Activated CD4-positive, alpha-beta T cell treated with anti-CD3 and anti-CD28 coated beads, Interleukin-2, amount 10 ng/mL, durations not matched to agents 7 days and 5 days (primary cell): ENCODE data around the gene MEIS3. TPM values are rescaled to one million over a fixed set of nuclear protein-coding genes. Genes with fewer than 3 reads are reported as not detected.
"Not testable (repeated sequence)": the region's sequence is repeated elsewhere in the genome, so short reads cannot be mapped to it uniquely, and the experiment has no call there.

ENCODE experiments used
- CTCF ChIA-PET: fragments of 350-600 bp; sonication (Branson Sonifier 250); formaldehyde crosslinking; loops from one replicate; lab custom pipeline; 2021; ENCODE audit warnings: antibody characterized with exemption; lab: Charles Lee
- POLR2A ChIA-PET: fragments of 350-600 bp; sonication (Branson Sonifier 250); formaldehyde crosslinking; loops from one replicate; lab custom pipeline; 2021; ENCODE audit warnings: antibody characterized with exemption; lab: Charles Lee
- DNase-seq: peaks from one replicate; pipeline ENCODE4 v3.0.0-alpha.2; 2020
- H3K27ac Mint-ChIP-seq: one replicate; pipeline ENCODE4 v1.8.0; 2021; ENCODE audit warnings: mild to moderate bottlenecking, moderate library complexity, mixed read lengths
- H3K27me3 Mint-ChIP-seq: one replicate; pipeline ENCODE4 v1.8.0; 2021; ENCODE audit warnings: mixed read lengths
- H3K36me3 Mint-ChIP-seq: one replicate; pipeline ENCODE4 v1.8.0; 2021; ENCODE audit warnings: low read depth, mixed read lengths
- H3K4me1 Mint-ChIP-seq: one replicate; pipeline ENCODE4 v1.8.0; 2021; ENCODE audit warnings: mixed read lengths
- H3K4me3 Mint-ChIP-seq: one replicate; pipeline ENCODE4 v1.8.0; 2021; ENCODE audit warnings: mild to moderate bottlenecking, moderate library complexity, mixed read lengths
- H3K9me3 Mint-ChIP-seq: one replicate; pipeline ENCODE4 v1.8.0; 2021; ENCODE audit warnings: mixed read lengths
- total RNA-seq, 2 experiments: library from RNA; stranded (reverse); gene quantifications; one replicate each; pipeline ENCODE4 v1.2.3, GENCODE V29; 2021

Gene MEIS3
- total RNA-seq, 2 experiments from 2014 or later = not detected

DNA sequence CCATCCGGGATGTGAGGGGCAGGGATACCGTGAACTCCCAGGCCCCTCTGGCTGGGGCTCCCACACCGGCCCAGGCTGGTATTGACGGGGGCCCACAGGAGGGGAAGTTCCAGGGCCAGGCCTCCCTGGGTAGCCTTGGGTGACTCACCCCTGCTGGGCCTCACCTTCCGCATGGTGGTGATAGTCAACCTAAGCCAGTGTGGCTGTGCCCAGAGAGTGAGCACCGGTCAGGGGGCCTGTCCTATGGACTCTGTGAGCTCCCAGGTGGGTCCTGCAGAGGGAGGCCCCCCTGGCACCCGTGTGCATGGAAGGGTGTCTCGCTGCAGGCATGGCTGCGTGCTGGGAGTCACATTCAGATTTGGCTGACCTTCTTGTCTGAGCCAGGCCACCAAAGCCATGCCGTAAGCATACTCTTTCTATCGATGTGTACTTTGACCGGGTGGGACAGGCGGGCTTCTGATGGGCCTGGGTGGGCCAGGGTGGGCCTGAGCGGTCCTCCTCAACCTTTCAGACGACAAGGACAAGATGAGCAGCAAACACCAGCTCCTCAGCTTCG is 42.7 kb downstream of the MEIS3 start:
- H3K27me3 Mint-ChIP-seq = no peaks in the 10 kb centered on the region
- H3K27ac Mint-ChIP-seq = no peak overlapping the region
- no peaks in the 10 kb centered on the region for H3K9me3 Mint-ChIP-seq
- peaks cover 8% of the 10 kb centered on the region for H3K4me1 Mint-ChIP-seq
- CTCF ChIA-PET = interaction anchor here (2.1 kb wide), 1 partner anchor 92 kb away, joined by 4 read pairs; no protein-coding TSS in a partner anchor
- POLR2A ChIA-PET = no interaction called here
- DNase-seq = no peak
- H3K36me3 Mint-ChIP-seq = peaks cover 11% of the 10 kb centered on the region
- no peak overlapping the region for H3K4me3 Mint-ChIP-seq

DNA sequence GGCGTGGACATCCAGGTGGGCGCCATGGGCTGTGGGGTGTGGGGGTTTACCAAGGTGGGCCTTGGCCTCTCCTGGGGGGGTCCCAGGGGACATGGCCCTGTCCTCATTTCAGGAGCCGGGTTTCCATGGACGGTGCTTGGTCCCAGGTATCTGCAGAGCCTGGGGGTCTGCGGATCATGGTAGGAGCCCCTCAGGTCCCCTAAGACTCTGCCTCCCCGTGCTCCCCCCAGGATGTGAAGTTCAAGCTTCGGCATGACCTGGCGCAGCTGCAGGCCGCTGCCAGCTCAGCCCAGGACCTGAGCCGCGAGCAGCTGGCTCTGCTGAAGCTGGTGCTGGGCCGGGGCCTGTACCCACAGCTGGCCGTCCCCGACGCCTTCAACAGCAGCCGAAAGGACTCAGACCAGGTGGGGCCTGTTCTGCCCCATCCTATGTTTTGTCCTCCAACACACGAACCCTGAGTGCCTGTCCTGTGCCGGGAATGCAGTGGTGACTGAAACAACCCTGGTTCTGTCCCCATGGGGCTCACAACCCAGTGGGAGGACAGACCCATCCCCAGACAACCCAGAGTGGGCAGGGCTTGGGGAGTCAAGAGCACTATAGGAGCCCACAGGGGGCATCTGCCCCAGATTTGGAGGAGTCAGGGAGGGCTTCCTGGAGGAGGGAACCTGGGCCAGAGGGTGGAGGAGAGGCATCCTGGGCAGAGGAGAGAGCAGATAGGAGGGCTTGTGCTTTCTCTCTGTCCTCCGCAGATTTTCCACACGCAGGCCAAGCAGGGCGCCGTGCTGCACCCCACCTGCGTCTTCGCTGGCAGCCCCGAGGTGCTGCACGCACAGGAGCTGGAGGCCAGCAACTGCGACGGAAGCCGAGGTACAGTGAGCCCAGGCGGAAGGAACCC is 43.4 kb downstream of the MEIS3 start:
- no peak overlapping the region for H3K4me3 Mint-ChIP-seq
- ChIA-PET CTCF (interaction anchor here (2.1 kb wide), 1 partner anchor 91 kb away, joined by 4 read pairs; no protein-coding TSS in a partner anchor), POLR2A (no interaction called here)
- H3K9me3 Mint-ChIP-seq = no peaks in the 10 kb centered on the region
- H3K4me1 Mint-ChIP-seq = peaks cover 4% of the 10 kb centered on the region
- H3K27me3 Mint-ChIP-seq = no peaks in the 10 kb centered on the region
- no peak overlapping the region for H3K27ac Mint-ChIP-seq
- DNase-seq = no peak
- H3K36me3 Mint-ChIP-seq = peaks cover 6% of the 10 kb centered on the region

DNA sequence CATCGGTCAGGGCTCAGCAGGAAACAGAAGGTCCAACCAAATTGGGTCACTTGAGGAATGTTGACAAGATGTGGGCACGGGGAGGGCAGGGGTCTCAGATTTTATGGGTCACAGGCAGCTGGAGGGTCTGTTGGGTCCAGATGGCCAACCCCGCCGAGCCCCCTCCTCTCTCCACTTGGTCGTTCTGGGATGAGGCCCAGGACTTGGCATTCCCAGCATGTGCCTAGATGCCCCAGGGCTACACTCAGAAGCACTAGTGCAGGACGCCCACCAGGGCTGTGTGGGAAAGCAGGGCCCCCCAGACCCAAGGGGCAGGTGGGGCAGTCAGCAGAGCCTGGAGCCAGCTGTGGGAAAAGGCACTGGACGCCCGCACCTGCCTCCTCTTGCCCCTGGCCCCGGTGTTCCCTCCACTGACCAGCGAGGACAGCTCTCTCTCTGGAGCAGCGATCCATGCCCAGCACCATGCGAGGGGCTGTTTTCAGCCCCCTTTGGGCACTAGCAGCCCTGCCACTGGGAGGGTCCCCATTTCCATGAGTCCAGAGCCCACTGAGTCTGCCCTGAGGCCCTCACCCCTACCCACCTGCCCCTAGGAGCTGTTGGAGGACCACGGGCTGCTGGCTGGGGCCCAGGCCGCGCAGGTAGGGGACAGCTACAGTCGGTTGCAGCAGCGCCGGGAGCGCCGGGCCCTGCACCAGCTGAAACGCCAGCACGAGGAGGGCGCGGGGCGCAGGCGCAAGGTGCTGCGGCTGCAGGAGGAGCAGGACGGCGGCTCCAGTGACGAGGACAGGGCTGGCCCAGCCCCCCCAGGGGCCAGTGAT is 44.2 kb downstream of the MEIS3 start:
- no peak overlapping the region for H3K27ac Mint-ChIP-seq
- POLR2A ChIA-PET = no interaction called here
- H3K36me3 Mint-ChIP-seq = peaks cover 6% of the 10 kb centered on the region
- no peak overlapping the region for H3K4me3 Mint-ChIP-seq
- DNase-seq = no peak
- H3K9me3 Mint-ChIP-seq = no peaks in the 10 kb centered on the region
- no peaks in the 10 kb centered on the region for H3K27me3 Mint-ChIP-seq
- H3K4me1 Mint-ChIP-seq = no peaks in the 10 kb centered on the region
- CTCF ChIA-PET = interaction anchor here (2.1 kb wide), 1 partner anchor 90 kb away, joined by 4 read pairs; no protein-coding TSS in a partner anchor

DNA sequence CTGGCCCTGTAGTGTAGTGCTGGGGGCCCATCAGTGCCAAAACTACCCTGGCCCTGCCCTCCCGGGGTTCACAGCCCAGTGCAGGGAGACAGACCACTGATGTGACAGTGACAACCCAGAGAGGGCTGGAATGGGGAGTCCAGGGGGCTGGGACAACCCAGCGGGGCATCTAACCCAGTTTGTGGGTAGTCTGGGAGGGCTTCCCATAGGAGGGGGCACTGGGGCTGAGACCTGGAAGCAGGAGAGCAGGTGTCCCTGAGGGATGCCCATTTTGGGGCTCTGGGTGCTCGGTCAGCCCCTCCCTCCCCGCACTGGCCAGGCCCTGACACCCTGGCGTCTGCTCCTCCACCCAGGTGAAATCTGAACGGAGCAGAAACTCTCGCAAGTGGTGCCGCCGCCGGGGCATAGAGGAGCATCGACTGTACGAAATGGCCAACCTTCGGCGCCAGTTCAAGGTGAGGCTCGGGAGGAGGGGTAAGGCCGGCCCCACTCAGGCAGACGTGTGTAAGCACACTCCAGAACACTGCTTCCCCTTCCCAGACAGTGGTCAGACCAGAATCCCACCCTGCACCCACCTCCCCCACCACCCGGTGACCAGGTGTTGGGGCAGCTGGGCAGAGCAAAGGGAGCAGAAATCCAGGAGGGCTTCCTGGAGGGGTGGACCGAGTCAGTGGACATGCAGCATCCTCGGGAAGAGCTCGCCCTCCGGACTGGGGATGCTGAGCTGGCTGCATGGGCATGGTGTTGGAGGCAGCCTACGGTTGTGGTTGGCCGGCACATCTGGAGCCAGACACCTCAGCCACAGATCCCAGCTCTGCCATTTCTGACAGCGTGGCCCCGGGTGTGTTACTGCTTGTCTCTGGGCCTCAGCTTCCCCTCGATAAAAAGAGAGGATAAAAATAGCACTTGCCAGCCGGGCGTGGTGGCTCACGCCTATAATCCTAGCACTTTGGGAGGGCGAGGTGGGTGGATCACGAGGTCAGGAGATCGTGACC is 45.8 kb downstream of the MEIS3 start:
- no peaks in the 10 kb centered on the region for H3K4me1 Mint-ChIP-seq
- H3K4me3 Mint-ChIP-seq = no peak overlapping the region
- H3K27me3 Mint-ChIP-seq = no peaks in the 10 kb centered on the region
- no peaks in the 10 kb centered on the region for H3K9me3 Mint-ChIP-seq
- CTCF ChIA-PET = no interaction called here
- POLR2A ChIA-PET = no interaction called here
- H3K36me3 Mint-ChIP-seq = peaks cover 8% of the 10 kb centered on the region
- DNase-seq = no peak
- H3K27ac Mint-ChIP-seq = no peak overlapping the region

DNA sequence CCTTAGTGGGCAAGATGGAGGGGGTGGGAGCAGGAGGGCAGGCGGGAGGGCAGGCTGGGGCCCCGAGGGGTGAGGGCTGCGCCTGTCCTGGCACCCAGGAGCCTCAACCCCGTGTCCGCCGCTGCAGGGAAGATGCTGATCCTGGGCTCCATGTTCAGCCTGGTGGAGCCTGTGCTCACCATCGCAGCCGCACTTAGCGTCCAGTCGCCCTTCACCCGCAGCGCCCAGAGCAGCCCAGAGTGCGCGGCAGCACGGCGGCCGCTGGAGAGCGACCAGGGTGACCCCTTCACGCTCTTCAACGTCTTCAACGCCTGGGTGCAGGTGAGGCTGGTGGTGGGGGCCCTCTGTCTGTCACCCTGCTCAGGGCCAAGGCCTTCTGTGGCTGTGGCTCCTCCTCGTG is 46.7 kb downstream of the MEIS3 start:
- DNase-seq = no peak
- H3K4me1 Mint-ChIP-seq = no peaks in the 10 kb centered on the region
- CTCF ChIA-PET = interaction anchor here (0.6 to 0.9 kb wide), 3 partner anchors 19 to 648 kb away, joined by 3 to 7 read pairs (median 4); no protein-coding TSS in a partner anchor
- no peak overlapping the region for H3K27ac Mint-ChIP-seq
- H3K9me3 Mint-ChIP-seq = no peaks in the 10 kb centered on the region
- H3K36me3 Mint-ChIP-seq = peaks cover 8% of the 10 kb centered on the region
- no peaks in the 10 kb centered on the region for H3K27me3 Mint-ChIP-seq
- no peak overlapping the region for H3K4me3 Mint-ChIP-seq
- POLR2A ChIA-PET = no interaction called here

DNA sequence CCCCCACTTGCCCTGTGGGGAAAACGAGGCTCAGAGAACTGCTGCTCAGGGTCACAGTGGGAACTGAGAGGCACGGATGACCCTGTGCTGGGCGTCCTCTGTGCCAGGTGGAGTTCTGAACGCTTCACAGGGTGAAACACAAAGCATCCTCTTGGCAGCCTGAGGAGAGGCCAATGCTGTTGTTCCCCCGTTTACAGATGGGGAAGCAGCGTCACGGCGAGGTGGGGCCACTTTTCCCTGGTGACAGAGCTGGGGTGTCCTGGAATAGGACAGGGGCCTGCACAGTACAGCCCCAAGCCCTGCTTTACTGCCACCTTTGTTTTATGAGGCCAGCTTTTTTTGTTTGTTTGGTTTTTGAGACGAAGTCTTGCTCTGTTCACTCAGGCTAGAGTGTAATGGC is 48.1 kb downstream of the MEIS3 start:
- ChIA-PET CTCF (interaction anchor here (3.1 kb wide), 1 partner anchor 22 kb away, joined by 10 read pairs; the partner anchor contains the start of gene DHX34), POLR2A (interaction anchor here (0.6 kb wide), 1 partner anchor 120 kb away, joined by 3 read pairs; no protein-coding TSS in a partner anchor)
- H3K36me3 Mint-ChIP-seq = peaks cover 8% of the 10 kb centered on the region
- no peaks in the 10 kb centered on the region for H3K4me1 Mint-ChIP-seq
- H3K9me3 Mint-ChIP-seq = no peaks in the 10 kb centered on the region
- no peak overlapping the region for H3K27ac Mint-ChIP-seq
- H3K27me3 Mint-ChIP-seq = no peaks in the 10 kb centered on the region
- no peak for DNase-seq
- no peak overlapping the region for H3K4me3 Mint-ChIP-seq

DNA sequence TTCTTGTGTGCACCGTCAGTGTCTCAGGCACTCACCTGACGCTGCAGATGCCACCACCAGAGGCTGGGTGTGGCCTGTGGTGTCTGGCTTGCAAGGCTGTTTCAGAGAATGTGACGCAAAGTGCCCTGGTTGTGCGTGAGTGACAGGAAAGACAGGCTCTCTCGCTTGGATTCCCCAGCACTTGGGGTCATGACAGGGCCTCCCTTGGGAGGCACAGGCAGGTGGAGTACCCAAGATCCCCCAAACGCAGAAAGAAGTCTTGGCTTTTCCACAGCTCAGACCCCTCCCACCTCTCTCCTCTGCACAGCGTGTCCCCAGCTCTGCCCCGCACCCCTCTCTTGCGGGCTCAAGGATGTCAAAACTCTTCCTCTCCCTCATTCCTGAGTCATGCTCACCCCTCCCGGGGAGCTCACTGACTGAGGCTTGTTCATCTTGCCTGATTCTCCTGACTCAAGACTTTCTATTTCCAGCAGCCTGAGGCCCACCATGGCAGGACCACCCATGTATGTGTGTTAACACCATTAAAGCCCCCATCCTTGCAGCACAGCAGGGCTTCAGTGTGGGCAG is 49.2 kb downstream of the MEIS3 start:
- POLR2A ChIA-PET = no interaction called here
- Mint-ChIP-seq H3K9me3 (no peaks in the 10 kb centered on the region), H3K4me1 (no peaks in the 10 kb centered on the region), H3K27ac (no peak overlapping the region), H3K36me3 (peaks cover 10% of the 10 kb centered on the region), H3K27me3 (no peaks in the 10 kb centered on the region), H3K4me3 (no peak overlapping the region)
- CTCF ChIA-PET = interaction anchor here (3.1 kb wide), 1 partner anchor 21 kb away, joined by 10 read pairs; the partner anchor contains the start of gene DHX34
- no peak for DNase-seq

DNA sequence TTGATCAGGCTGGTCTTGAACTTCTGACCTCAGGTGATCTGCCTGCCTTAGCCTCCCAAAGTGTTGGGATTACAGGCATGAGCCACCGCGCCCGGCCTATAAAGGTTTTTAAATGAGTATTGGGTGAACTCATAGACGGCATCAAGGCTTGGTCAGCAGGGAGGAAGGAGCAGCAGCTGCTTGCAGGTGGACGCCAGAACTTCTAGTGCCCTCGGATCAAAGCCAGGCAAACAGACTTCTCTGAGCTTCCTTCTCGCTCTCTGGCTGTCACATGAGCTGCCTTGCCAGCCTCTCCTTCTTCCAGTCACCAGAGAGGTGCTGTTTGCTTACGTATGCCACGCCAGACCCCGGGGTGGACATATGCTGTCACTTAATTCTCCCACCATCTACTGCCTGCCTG is 53.9 kb downstream of the MEIS3 start:
- H3K4me3 Mint-ChIP-seq, DNase-seq, H3K27me3 Mint-ChIP-seq, H3K27ac Mint-ChIP-seq, H3K9me3 Mint-ChIP-seq, POLR2A ChIA-PET, H3K4me1 Mint-ChIP-seq: not testable (repeated sequence)
- H3K36me3 Mint-ChIP-seq = peaks cover 23% of the 10 kb centered on the region
- CTCF ChIA-PET = interaction anchor here (2.0 kb wide), 1 partner anchor 17 kb away, joined by 5 read pairs; the partner anchor contains the start of gene DHX34

DNA sequence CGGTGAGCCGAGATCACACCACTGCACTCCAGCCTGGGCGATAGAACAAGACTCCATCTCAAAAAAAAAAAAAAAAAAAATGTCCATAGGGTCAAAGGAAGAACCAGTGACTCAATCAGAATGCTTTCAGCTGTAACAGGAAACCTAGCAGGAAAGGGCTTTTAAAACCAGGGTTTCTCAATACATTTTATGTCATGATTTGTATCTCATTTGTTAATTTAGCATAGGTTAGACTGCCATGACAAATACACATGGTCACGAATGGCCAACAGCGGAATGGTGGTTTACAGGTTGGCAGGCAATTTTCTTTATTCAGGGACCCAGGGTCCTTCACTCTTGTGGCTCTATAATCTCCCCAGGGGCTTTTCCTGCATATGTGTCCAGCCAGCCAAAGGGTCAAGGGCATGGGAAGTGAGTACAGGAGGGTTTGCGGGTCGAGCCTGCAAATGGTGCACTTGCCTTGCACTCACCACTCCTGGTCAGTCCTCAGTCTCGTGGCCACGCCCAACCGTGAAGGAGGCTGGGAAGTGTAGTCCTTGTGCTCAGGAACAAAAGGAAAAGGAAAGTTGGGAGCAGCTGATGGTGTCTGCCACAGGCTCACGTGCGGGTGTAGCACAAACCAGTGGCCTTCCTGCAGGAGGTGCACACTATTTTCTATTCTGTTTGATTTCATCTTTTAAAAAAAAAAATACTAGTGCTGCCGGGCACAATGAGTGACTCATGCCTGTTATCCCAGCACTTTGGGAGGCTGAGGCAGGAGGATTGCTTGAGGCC is 55.4 kb downstream of the MEIS3 start:
- CTCF ChIA-PET = interaction anchor here (2.0 to 6.8 kb wide), 2 partner anchors 15 kb away, joined by 5 to 27 read pairs; partner anchors contain the start of gene DHX34
- DNase-seq = no peak
- no peak overlapping the region for H3K27ac Mint-ChIP-seq
- H3K4me3 Mint-ChIP-seq = no peak overlapping the region
- peaks cover 22% of the 10 kb centered on the region for H3K36me3 Mint-ChIP-seq
- no peaks in the 10 kb centered on the region for H3K27me3 Mint-ChIP-seq
- POLR2A ChIA-PET = no interaction called here
- H3K4me1 Mint-ChIP-seq = no peaks in the 10 kb centered on the region
- H3K9me3 Mint-ChIP-seq = no peaks in the 10 kb centered on the region

DNA sequence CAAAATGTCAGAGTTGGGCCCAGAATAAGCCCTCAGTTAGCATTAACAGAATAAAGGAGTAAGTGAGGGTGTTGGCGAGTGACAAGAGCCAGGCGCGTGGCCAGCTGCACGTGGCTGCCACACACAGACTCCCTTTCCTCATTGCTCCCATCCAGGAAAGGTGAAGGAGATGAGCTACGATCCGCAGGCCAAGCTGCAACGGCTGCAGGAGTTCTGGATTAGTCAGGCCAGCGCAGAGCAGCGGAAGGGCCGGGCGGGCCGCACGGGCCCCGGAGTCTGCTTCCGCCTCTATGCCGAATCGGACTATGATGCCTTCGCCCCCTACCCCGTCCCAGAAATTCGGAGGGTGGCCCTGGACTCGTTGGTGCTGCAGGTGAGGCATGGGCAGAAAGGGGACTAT is 57.0 kb downstream of the MEIS3 start:
- H3K27me3 Mint-ChIP-seq = no peaks in the 10 kb centered on the region
- H3K36me3 Mint-ChIP-seq = peaks cover 31% of the 10 kb centered on the region
- no peaks in the 10 kb centered on the region for H3K9me3 Mint-ChIP-seq
- ChIA-PET CTCF (interaction anchor here (1.1 to 6.8 kb wide), 2 partner anchors 13 to 125 kb away, joined by 4 to 27 read pairs; partner anchors contain the start of gene DHX34), POLR2A (no interaction called here)
- no peaks in the 10 kb centered on the region for H3K4me1 Mint-ChIP-seq
- no peak for DNase-seq
- H3K27ac Mint-ChIP-seq = no peak overlapping the region
- H3K4me3 Mint-ChIP-seq = no peak overlapping the region

DNA sequence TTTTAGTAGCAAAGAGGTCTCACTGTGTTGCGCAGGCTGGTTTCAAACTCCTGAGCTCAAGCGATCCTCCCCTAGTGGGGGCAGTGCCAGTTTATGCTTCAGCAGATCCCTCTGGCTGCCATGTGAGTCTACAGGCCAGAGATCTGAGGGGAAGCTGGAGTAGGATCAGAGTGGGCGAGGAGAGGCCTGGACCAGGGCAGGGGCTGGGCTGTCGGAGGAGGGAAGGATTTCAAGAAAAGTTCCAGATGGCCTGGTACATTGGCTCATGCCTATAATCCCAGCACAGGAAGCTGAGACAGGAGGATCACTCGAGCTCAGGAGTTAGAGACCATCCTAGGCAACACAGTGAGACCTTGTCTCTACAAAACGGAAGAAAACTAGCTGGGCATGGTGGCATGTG is 60.4 kb downstream of the MEIS3 start:
- H3K4me3 Mint-ChIP-seq = no peak overlapping the region
- H3K27ac Mint-ChIP-seq = no peak overlapping the region
- H3K27me3 Mint-ChIP-seq = no peaks in the 10 kb centered on the region
- no peaks in the 10 kb centered on the region for H3K4me1 Mint-ChIP-seq
- H3K36me3 Mint-ChIP-seq = peaks cover 43% of the 10 kb centered on the region
- CTCF ChIA-PET = interaction anchor here (1.0 to 6.8 kb wide), 2 partner anchors 10 to 54 kb away, joined by 3 to 27 read pairs; partner anchors contain the start of gene DHX34
- H3K9me3 Mint-ChIP-seq = no peaks in the 10 kb centered on the region
- DNase-seq = no peak
- POLR2A ChIA-PET = interaction anchor here (0.6 kb wide), 1 partner anchor 1969 kb away, joined by 3 read pairs; no protein-coding TSS in a partner anchor
